GM21528 (cell line): Measurements from ENCODE around the gene TAF4.
"Not testable (repeated sequence)": the region's sequence is repeated elsewhere in the genome, so short reads cannot be mapped to it uniquely, and the experiment has no call there.

Source experiments
- ATAC-seq: cut with Tn5 transposase; IDR thresholded peaks from one replicate; pipeline ENCODE4 v1.9.1; 2021; ENCODE audit warnings: mild to moderate bottlenecking, moderate library complexity; ENCODE audit not compliant: unreplicated experiment, low FRiP score

Gene TAF4

GRCh38 chr20:62009322-62009721 lies 56.4 kb downstream of the TAF4 start:
- no peak for ATAC-seq

GRCh38 chr20:62008643-62009183 lies 57.0 kb downstream of the TAF4 start:
- ATAC-seq, result no peak

GRCh38 chr20:62007127-62007647 lies 58.5 kb downstream of the TAF4 start:
- ATAC-seq, result no peak

GRCh38 chr20:62006482-62006881 lies 59.2 kb downstream of the TAF4 start:
- ATAC-seq, result no peak

- no peak for ATAC-seq
Measured at GRCh38 chr20:62004614-62005013, 61.1 kb downstream of the TAF4 start.

- ATAC-seq, result no peak
Measured at GRCh38 chr20:62003567-62004405, 61.9 kb downstream of the TAF4 start.

- ATAC-seq, result no peak
Measured at GRCh38 chr20:62002882-62003480, 62.7 kb downstream of the TAF4 start.

- no peak for ATAC-seq
Measured at GRCh38 chr20:62001178-62001715, 64.4 kb downstream of the TAF4 start.

GRCh38 chr20:61998343-61999121 lies 67.1 kb downstream of the TAF4 start:
- ATAC-seq, result no peak

GRCh38 chr20:61997891-61998290 lies 67.8 kb downstream of the TAF4 start:
- ATAC-seq, result no peak

GRCh38 chr20:61997372-61997771 lies 68.3 kb downstream of the TAF4 start:
- no peak for ATAC-seq

- no peak for ATAC-seq
Measured at GRCh38 chr20:61994546-61994945, 71.1 kb downstream of the TAF4 start.

- no peak for ATAC-seq
Measured at GRCh38 chr20:61993058-61993457, 72.6 kb downstream of the TAF4 start.

- no peak for ATAC-seq
Measured at GRCh38 chr20:61991476-61991875, 74.2 kb downstream of the TAF4 start.

- no peak for ATAC-seq
Measured at GRCh38 chr20:61990484-61990883, 75.2 kb downstream of the TAF4 start.

GRCh38 chr20:61989741-61990140 lies 75.9 kb downstream of the TAF4 start:
- no peak for ATAC-seq

GRCh38 chr20:61988665-61989064 lies 77.0 kb downstream of the TAF4 start:
- no peak for ATAC-seq

GRCh38 chr20:61986762-61987321 lies 78.8 kb downstream of the TAF4 start:
- ATAC-seq, result no peak

GRCh38 chr20:61985096-61985495 lies 80.6 kb downstream of the TAF4 start:
- ATAC-seq, result no peak

GRCh38 chr20:61984431-61984830 lies 81.2 kb downstream of the TAF4 start:
- ATAC-seq, result not testable (repeated sequence)
